GM21717 (cell line): ENCODE data around the gene DTYMK.

ENCODE experiments used
- ATAC-seq: cut with Tn5 transposase; IDR thresholded peaks from one replicate; pipeline ENCODE4 v1.9.1; 2021; ENCODE audit warnings: mild to moderate bottlenecking, moderate library complexity; ENCODE audit not compliant: unreplicated experiment

DTYMK gene

DNA sequence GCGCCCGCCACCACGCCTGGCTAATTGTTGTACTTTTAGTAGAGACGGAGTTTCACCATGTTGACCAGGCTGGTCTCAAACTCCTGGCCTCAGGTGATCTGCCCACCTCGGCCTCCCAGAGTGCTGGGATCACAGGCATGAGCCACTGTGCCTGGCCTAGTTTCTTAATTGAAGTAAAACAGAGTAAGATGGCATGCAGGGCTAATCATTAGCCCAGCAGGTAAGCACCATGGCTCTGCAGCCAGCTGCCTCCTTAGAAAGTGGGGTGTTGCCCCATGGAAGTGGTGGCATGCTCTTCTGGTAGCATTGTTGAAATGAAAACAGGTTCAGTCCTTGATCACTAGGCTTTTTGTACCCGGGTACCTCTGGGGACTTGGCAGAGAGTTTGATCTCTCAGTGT lies 36.7 kb downstream of the DTYMK start:
- no peak for ATAC-seq

- ATAC-seq = no peak
Observed at GRCh38 chr2:241649404-241649803, 37.2 kb downstream of the DTYMK start.

DNA sequence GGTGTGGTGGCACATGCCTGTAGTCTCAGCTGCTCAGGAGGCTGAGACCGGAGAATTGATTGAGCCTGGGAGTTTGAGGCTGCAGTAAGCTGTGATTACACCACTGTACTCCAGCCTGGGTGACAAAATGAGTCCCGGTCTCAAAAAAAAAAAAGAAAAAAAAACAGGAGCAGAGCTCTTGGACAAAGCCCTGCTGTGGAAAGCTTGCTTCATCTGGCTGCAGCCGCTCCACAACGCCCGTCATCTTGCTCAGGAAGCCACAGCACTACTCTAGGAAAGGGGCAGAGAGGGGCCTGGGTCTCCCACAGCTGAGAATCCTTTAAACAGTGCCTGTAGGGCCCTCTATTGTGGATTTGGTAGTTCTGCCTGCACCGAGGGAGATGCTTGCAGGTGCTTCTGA lies 38.2 kb downstream of the DTYMK start:
- no peak for ATAC-seq

DNA sequence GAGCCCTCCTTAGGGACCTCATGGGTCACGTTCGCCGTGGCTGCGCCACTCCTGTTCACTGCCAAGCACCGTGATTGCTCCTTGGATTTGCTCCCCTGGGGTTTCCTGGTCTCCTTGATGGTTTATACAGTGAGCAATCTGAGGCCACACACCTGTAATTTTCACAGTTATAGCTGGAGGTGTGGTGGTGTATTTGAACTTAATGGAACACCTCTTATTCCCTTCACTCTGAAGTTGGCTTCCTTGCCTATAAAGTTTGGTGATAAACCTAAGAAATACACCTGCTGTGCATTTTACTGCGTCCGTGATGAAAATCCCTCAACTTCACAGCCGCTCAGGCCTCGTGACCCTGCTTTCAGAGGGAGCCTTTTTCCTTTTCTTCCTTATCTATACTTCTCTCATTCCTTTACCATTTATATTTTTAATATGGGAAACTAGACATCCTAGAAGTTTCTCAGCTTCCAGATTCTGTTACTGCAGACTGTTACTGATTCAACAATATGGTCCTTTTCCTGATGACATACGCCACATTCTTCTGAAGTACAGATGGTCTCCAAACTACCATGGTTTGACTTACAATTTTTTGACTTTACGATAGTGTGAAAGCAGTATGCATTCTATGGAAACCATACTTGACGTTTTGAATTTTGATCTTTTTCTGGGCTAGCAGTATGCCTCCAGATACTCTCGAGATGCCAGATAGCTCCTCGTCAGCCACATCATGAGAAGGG lies 40.5 kb downstream of the DTYMK start:
- no peak for ATAC-seq

DNA sequence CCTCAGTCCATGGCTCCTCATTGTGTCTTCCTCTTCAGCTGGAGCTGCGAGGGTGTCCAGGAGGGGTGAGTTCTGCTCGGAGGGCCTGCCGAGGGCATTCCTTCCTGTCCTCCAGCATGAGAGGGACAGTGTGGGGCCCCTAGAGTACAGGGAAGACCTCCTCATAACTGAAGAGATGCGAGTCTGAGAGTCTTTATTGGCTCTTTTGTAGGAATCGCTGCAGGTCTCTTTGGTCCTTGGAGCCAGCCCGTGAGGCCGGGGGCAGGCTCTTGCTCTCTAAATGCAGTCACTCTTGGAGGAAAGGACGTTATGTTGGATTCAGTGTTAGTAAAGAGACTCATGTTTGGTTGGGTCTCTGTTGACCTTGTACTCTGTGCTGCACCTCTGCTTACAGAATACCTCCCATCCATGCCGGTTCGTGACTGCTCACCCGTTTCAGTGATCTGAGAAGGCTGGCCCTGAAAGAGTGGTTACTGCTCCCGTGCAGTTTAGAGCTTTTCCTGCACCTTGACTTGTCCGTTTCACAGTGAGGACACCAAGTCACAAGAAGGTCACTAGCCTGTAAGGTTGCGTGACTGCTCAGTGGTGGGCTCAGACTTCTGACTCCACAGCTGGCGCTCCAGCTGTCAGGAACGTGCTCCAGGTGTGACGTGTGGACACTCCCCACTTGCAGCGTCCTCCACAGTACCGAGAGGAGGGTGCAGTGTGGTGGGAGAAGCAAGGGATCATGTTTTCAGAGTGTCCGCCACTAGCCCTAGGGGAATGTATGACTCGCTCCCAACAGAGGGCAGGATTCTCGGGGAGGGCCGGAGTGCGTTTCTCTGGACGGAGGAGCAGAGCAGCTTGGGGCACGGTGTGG lies 41.3 kb downstream of the DTYMK start:
- no peak for ATAC-seq

GRCh38 chr2:241641631-241642030 lies 45.0 kb downstream of the DTYMK start:
- ATAC-seq = no peak

DNA sequence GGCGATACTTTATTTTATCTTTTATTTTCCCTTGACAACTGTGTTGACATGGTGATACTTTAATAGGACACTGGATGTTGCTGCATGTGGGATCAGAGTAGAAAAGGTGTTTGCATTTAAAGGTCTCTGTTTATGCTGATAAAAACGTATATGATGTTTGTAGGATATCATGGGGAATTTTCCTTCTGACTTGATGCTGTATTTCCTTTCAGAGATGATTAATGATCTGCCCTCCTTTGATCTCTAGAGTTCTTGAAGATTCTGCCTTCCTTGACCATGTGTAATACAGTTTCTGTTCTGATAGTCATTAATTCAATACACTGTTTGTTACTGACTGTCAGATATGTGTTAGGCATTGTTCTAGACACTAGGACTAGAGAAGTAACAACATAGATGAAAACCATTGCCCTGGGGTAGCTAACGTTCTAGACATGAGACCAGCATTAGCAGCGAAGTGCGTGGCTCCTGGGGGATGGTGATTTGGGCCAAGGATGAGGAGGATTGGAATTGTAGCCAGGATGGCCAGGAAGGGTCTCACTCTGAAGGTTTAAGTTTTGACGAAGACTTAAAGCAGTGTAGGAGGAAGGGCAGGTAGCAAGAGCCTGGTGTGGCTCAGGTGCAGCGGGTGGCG lies 46.3 kb downstream of the DTYMK start:
- no peak for ATAC-seq

- no peak for ATAC-seq
Observed at GRCh38 chr2:241639385-241639784, 47.2 kb downstream of the DTYMK start.

DNA sequence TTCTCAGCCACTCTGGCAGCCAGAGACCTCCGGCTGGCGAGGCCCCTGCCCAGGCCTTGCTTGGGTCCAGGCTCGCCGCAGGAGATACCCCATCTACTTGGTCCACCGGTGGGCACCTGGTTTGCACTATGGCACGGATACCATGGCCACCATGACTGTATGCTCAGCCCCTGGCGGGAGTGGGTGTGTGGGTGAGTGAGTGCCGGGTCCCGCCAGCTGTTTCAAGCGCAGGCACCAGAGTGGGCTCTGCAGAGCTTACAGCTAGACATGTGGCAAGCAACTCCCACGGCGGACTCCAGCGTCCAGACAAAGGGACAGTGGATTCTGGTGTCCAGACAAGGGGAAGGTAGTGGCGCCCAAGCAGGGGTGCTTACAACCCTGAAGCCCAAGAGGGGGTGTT lies 47.7 kb downstream of the DTYMK start:
- no peak for ATAC-seq

- ATAC-seq = peak; percentile 15
Observed at GRCh38 chr2:241637795-241638660, 48.6 kb downstream of the DTYMK start.

DNA sequence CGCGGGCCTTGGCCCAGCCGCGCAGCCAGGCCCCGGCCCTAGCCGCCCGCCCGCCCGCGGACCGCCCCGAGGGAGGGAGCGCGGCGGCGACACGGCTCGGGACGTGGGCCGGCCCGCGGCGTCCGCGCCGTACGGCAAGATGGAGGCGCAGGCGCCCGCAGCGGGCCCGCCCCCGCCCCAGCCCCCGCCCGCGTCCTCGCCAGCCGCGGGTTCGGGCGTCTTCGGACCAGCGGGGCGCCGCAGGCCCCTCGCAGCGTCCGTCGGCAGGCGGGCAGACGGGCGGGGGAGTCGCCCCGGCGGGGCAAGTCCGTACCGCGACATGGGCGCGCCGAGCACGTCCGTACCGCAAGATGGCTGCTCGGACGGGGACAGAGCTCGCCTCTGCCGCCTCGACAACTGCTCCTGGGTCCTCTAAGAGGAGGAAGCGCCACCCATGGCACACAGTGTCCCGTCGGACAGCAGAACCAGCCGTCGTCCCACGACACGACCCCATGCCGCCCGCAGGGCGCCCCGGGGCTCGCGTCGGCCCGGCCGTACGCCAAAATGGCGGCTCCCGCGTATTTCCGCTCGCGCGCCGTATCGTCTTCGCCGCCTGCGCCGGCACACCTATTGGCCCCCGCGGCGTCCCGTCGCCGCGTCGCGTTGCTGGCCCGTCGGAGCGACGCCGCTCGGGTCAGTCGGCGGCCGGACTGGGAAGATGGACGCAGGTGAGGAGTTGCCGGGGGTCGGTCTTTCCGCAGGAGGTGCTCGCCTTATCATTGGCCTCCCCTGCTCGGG lies 49.4 kb downstream of the DTYMK start, which contains the start of the genes ATG4B and THAP4:
Gene ATG4B (plus strand): TSS at position 676 of the 777 bp plus-strand sequence. CDS start 22 bp downstream, at position 698.
Gene THAP4 (minus strand): TSS at position 141 of the 777 bp plus-strand sequence. CDS start 141 bp downstream, outside the sequence.
- peak; percentile 53 for ATAC-seq

DNA sequence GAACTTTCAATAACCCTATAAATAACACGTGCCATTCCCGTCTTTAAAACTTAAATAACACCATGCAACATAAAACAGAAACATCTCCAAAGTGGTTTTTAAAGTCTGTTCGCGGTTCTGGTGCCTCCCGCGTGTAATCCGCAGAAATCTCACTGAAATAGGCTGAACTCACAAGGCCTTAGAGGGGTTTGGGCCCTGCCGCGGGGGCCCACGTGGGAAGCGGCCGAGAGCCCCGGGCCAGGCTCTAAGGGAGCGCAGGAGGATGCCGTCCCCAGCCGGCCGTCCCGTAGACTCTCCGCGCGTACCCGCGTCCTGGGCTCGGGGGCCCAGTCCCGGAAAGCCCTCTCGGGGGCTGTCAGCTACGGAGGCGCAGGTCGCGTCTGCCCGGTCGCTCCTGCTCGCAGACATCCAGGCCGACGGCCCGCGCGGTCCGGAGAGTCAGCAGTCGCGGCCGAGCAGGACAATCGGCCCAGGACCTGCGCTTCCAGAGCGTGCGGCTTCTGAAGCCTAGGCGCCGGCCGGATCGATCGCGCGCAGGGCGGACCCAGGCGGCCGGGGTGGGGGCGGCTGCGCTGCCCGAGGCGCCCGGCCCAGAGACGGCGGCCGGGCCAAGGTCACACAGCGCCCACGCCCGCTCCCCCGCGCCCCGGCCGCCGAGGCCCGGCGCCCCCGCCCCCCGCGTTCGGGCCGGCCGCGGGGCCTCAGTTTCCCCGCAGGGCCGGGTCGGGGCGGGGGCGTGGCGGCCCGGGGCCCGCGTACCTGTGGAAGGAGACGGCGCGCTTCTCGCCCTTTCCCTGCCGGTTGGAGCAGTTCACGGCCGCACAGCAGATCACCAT lies 50.2 kb downstream of the DTYMK start:
- ATAC-seq = peak; percentile 32

DNA sequence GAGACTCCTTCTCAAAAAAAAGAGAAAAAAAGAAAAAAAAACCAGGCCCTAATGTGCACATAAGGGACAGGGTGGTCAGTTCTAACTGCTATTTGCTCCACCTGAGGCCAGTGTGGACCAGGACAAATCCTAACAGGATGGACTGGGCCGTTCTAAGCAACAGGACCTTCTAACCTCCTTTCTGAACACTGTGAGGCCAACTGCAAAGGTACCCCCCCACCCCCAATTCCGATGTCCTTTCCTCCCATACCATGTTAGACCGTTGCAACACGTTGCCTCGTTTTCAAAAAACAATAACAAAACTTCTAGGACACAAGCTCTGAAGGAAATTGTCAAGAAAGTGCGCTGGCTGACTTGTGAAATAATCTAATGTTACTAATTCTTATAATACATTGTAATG lies 50.9 kb downstream of the DTYMK start:
- no peak for ATAC-seq

DNA sequence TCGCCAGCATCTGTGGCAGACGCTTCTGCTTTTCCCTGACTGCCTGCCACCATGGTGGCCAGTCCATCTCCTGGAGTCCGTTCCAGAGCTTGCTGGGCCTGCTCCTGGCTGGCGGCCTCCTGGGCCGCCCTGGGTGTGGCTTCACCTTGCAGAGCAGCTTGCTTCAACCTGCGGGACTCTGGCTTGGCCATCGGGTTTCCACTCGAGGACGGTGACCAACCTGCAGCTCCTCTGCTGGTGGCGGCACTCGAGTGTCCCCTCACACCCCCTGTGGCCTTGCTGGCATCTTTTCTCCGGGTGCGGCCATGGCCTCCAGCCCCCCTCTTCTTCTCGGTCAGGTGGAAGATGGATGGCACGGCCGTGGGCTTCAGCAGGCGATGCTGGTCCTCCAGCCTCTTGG lies 53.1 kb downstream of the DTYMK start:
- no peak for ATAC-seq

- no peak for ATAC-seq
Observed at GRCh38 chr2:241632478-241633325, 53.9 kb downstream of the DTYMK start.

- no peak for ATAC-seq
Observed at GRCh38 chr2:241629762-241630435, 56.7 kb downstream of the DTYMK start.

- no peak for ATAC-seq
Observed at GRCh38 chr2:241627675-241628074, 58.9 kb downstream of the DTYMK start.
